Measurements from ENCODE around the gene ARHGAP29. TPM values are rescaled to one million over a fixed set of nuclear protein-coding genes. Genes with fewer than 3 reads are reported as not detected.

ARHGAP29 gene
- total RNA-seq, 1 donor from 2014 or later = 27.3 TPM

GRCh38 chr1:94231746-94232145, 5.6 kb downstream of the ARHGAP29 start:
- TF ChIP-seq POLR2A (IDR thresholded peaks at IDR 0.05) = no peak
- TF ChIP-seq, protein P1, sequence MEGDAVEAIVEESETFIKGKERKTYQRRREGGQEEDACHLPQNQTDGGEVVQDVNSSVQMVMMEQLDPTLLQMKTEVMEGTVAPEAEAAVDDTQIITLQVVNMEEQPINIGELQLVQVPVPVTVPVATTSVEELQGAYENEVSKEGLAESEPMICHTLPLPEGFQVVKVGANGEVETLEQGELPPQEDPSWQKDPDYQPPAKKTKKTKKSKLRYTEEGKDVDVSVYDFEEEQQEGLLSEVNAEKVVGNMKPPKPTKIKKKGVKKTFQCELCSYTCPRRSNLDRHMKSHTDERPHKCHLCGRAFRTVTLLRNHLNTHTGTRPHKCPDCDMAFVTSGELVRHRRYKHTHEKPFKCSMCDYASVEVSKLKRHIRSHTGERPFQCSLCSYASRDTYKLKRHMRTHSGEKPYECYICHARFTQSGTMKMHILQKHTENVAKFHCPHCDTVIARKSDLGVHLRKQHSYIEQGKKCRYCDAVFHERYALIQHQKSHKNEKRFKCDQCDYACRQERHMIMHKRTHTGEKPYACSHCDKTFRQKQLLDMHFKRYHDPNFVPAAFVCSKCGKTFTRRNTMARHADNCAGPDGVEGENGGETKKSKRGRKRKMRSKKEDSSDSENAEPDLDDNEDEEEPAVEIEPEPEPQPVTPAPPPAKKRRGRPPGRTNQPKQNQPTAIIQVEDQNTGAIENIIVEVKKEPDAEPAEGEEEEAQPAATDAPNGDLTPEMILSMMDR (IDR thresholded peaks at IDR 0.05) = no peak
- TF ChIP-seq POLR2AphosphoS5 (IDR thresholded peaks at IDR 0.05; ENCODE audit: insufficient read depth in 1 of 2, low read depth in 1 of 2) = no peak
- H3K27me3 ChIP-seq = no peaks in the 10 kb centered on the region
- H3K9me3 ChIP-seq = no peaks in the 10 kb centered on the region
- intact Hi-C loops (cut with DNase I) = no loop called here
- H3K27ac ChIP-seq = no peak overlapping the region
- H3K36me3 ChIP-seq = no peaks in the 10 kb centered on the region
- no peak for DNase-seq (ENCODE audit: extremely low spot score in 2 of 2)
- peaks cover 29% of the 10 kb centered on the region for H3K4me1 ChIP-seq
- no peak overlapping the region for H3K4me3 ChIP-seq

- H3K27me3 ChIP-seq = no peaks in the 10 kb centered on the region
- H3K27ac ChIP-seq = no peak overlapping the region
- intact Hi-C loops (cut with DNase I) = no loop called here
These were observed 6.5 kb downstream of the ARHGAP29 start for GRCh38 chr1:94230920-94231319.

DNA sequence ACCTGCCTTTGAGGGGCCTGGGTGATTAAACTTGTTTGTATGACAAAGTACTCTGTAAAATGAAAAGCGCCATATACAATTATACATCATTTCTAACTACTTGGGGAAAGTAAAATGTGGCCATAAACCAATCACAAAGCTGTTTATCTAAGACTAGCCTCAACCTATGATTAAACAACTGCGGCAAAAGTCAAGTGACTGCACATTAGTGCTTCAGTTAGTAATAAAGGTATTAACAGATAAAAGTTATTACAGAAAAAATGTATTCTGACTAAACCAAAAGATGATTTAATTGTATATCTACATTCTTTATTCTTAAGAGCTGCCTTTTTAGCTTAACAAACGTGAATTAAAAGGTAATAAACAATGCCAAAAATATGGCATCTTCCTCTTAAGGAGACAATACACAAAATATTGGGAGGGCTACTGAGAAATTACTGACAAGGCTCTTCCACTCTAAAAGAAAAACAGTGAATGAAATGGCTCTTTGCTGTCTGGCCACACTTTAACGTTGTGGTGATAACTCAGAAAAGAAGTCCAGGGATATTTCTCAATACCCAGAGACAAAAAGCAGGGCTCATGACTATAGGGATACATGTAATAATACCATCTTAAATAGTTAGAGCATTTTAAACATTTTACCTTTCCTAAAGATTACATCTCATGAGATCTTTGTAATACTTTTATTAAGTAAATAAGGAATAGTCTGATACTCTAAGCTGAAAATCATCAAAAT, 8.6 kb downstream of the ARHGAP29 start:
- Histone ChIP-seq H3K9me3 (no peaks in the 10 kb centered on the region), H3K4me3 (no peak overlapping the region), H3K27me3 (no peaks in the 10 kb centered on the region), H3K4me1 (peaks cover 9% of the 10 kb centered on the region), H3K27ac (no peak overlapping the region), H3K36me3 (no peaks in the 10 kb centered on the region)
- intact Hi-C loops (cut with DNase I) = no loop called here
- TF ChIP-seq, protein P1 (IDR thresholded peaks at IDR 0.05) = no peak
- no peak for TF ChIP-seq POLR2A (IDR thresholded peaks at IDR 0.05)
- TF ChIP-seq POLR2AphosphoS5 (IDR thresholded peaks at IDR 0.05; ENCODE audit: insufficient read depth in 1 of 2, low read depth in 1 of 2) = no peak
- no peak for DNase-seq (ENCODE audit: extremely low spot score in 2 of 2)

More at GRCh38 chr1:94230920-94231319, 6.5 kb downstream of the ARHGAP29 start:
- Histone ChIP-seq H3K36me3 (no peaks in the 10 kb centered on the region), H3K9me3 (no peaks in the 10 kb centered on the region), H3K4me1 (peaks cover 21% of the 10 kb centered on the region), H3K4me3 (no peak overlapping the region)
- no peak for TF ChIP-seq POLR2A (IDR thresholded peaks at IDR 0.05)
- TF ChIP-seq POLR2AphosphoS5 (IDR thresholded peaks at IDR 0.05; ENCODE audit: insufficient read depth in 1 of 2, low read depth in 1 of 2) = no peak
- DNase-seq (ENCODE audit: extremely low spot score in 2 of 2) = no peak

- Histone ChIP-seq H3K4me3 (no peak overlapping the region), H3K27ac (no peak overlapping the region), H3K36me3 (no peaks in the 10 kb centered on the region), H3K4me1 (peaks cover 9% of the 10 kb centered on the region), H3K27me3 (no peaks in the 10 kb centered on the region), H3K9me3 (no peaks in the 10 kb centered on the region)
- intact Hi-C loops (cut with DNase I) = no loop called here
- TF ChIP-seq POLR2AphosphoS5 (IDR thresholded peaks at IDR 0.05; ENCODE audit: insufficient read depth in 1 of 2, low read depth in 1 of 2) = no peak
- TF ChIP-seq, protein P1 (IDR thresholded peaks at IDR 0.05) = no peak
- no peak for TF ChIP-seq POLR2A (IDR thresholded peaks at IDR 0.05)
- DNase-seq (ENCODE audit: extremely low spot score in 2 of 2) = no peak
These were observed 9.8 kb downstream of the ARHGAP29 start for GRCh38 chr1:94227624-94228023.

DNA sequence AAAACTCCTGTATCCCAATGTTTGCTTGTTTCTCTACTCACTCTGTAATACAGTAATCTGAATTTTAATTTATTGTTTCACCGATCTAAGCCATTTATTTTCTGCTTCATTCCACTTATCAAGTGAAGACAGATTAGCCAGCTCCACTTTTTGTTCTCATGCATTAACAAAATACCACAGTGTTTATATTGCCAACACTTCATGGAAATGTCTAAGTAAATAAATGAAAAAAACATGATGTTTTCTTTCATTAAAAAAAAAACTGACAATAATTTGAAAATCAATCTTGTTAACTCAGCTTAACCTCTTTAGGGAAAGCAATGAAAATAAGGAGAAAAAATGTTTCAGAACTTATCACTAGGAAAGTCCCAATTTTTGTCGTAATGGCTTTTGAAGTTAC, 11.5 kb downstream of the ARHGAP29 start:
- Histone ChIP-seq H3K36me3 (no peaks in the 10 kb centered on the region), H3K27ac (no peak overlapping the region), H3K27me3 (no peaks in the 10 kb centered on the region), H3K4me3 (no peak overlapping the region), H3K4me1 (peaks cover 2% of the 10 kb centered on the region), H3K9me3 (no peaks in the 10 kb centered on the region)
- DNase-seq (ENCODE audit: extremely low spot score in 2 of 2) = no peak
- TF ChIP-seq POLR2AphosphoS5 (IDR thresholded peaks at IDR 0.05; ENCODE audit: insufficient read depth in 1 of 2, low read depth in 1 of 2) (no peak), POLR2A (IDR thresholded peaks at IDR 0.05) (no peak)
- TF ChIP-seq, protein P1 (IDR thresholded peaks at IDR 0.05) = no peak
- intact Hi-C loops (cut with DNase I) = no loop called here

Data from vagina (tissue), 2 donors.